ENCODE results near the gene RTN4R.
"Not testable (repeated sequence)": the region's sequence is repeated elsewhere in the genome, so short reads cannot be mapped to it uniquely, and the experiment has no call there.

RTN4R gene

GRCh38 chr22:20284471-20285086, 16.5 kb upstream of the RTN4R start:
- no peaks in the 10 kb centered on the region for H3K4me1 ChIP-seq (ENCODE audit: control extremely low read depth in 1 of 4, control insufficient read depth in 4 of 4, insufficient read depth in 4 of 4, low read length in 3 of 4)
- POLR2A ChIA-PET: no interaction called here
- WGBS (ENCODE audit: insufficient coverage): 98% methylated on average over 11 of the region's 13 CpGs
- no peak overlapping the region for H3K27ac ChIP-seq (ENCODE audit: insufficient read depth in 1 of 2, low read depth in 1 of 2, low read length in 2 of 2, poor library complexity in 1 of 2, severe bottlenecking in 2 of 2)
- no peaks in the 10 kb centered on the region for H3K27me3 ChIP-seq (replicated peaks in 2 of 5; ENCODE audit: control insufficient read depth in 4 of 5, insufficient read depth in 5 of 5, low read length in 4 of 5)
- CTCF ChIA-PET: interaction anchor here (0.6 to 4.3 kb wide), 7 partner anchors 13 to 132 kb away, joined by 3 to 18 read pairs (median 4); no protein-coding TSS in a partner anchor
- no peaks in the 10 kb centered on the region for H3K36me3 ChIP-seq (ENCODE audit: control insufficient read depth in 4 of 4, insufficient read depth in 4 of 4, low read length in 3 of 4)
- no peak overlapping the region for H3K4me3 ChIP-seq (ENCODE audit: control insufficient read depth in 1 of 7, extremely low read depth in 1 of 7, insufficient read depth in 4 of 7, low read depth in 2 of 7, low read length in 6 of 7)
- no peak for DNase-seq
- H3K9me3 ChIP-seq (ENCODE audit: control extremely low read depth in 1 of 5, control insufficient read depth in 4 of 5, insufficient read depth in 2 of 5, low read depth in 1 of 5, low read length in 4 of 5): no peaks in the 10 kb centered on the region

GRCh38 chr22:20283674-20284066, 15.6 kb upstream of the RTN4R start:
- DNase-seq: no peak
- H3K9me3 ChIP-seq (ENCODE audit: control extremely low read depth in 1 of 5, control insufficient read depth in 4 of 5, insufficient read depth in 2 of 5, low read depth in 1 of 5, low read length in 4 of 5): no peaks in the 10 kb centered on the region
- no peaks in the 10 kb centered on the region for H3K4me1 ChIP-seq (ENCODE audit: control extremely low read depth in 1 of 4, control insufficient read depth in 4 of 4, insufficient read depth in 4 of 4, low read length in 3 of 4)
- ChIA-PET POLR2A (no interaction called here), CTCF (interaction anchor here (0.9 to 4.3 kb wide), 8 partner anchors 8 to 271 kb away, joined by 3 to 18 read pairs (median 4); no protein-coding TSS in a partner anchor)
- H3K4me3 ChIP-seq (ENCODE audit: control insufficient read depth in 1 of 7, extremely low read depth in 1 of 7, insufficient read depth in 4 of 7, low read depth in 2 of 7, low read length in 6 of 7): no peak overlapping the region
- no peaks in the 10 kb centered on the region for H3K36me3 ChIP-seq (ENCODE audit: control insufficient read depth in 4 of 4, insufficient read depth in 4 of 4, low read length in 3 of 4)
- no peak overlapping the region for H3K27ac ChIP-seq (ENCODE audit: insufficient read depth in 1 of 2, low read depth in 1 of 2, low read length in 2 of 2, poor library complexity in 1 of 2, severe bottlenecking in 2 of 2)
- 78% methylated on average over 5 of the region's 5 CpGs for WGBS (ENCODE audit: insufficient coverage)
- H3K27me3 ChIP-seq (replicated peaks in 2 of 5; ENCODE audit: control insufficient read depth in 4 of 5, insufficient read depth in 5 of 5, low read length in 4 of 5): no peaks in the 10 kb centered on the region

- H3K36me3 ChIP-seq (ENCODE audit: control insufficient read depth in 4 of 4, insufficient read depth in 4 of 4, low read length in 3 of 4): no peaks in the 10 kb centered on the region
- no peak overlapping the region for H3K27ac ChIP-seq (ENCODE audit: insufficient read depth in 1 of 2, low read depth in 1 of 2, low read length in 2 of 2, poor library complexity in 1 of 2, severe bottlenecking in 2 of 2)
- no peak overlapping the region for H3K4me3 ChIP-seq (ENCODE audit: control insufficient read depth in 1 of 7, extremely low read depth in 1 of 7, insufficient read depth in 4 of 7, low read depth in 2 of 7, low read length in 6 of 7)
- H3K9me3 ChIP-seq (ENCODE audit: control extremely low read depth in 1 of 5, control insufficient read depth in 4 of 5, insufficient read depth in 2 of 5, low read depth in 1 of 5, low read length in 4 of 5): no peaks in the 10 kb centered on the region
- no peaks in the 10 kb centered on the region for H3K4me1 ChIP-seq (ENCODE audit: control extremely low read depth in 1 of 4, control insufficient read depth in 4 of 4, insufficient read depth in 4 of 4, low read length in 3 of 4)
- no peaks in the 10 kb centered on the region for H3K27me3 ChIP-seq (replicated peaks in 2 of 5; ENCODE audit: control insufficient read depth in 4 of 5, insufficient read depth in 5 of 5, low read length in 4 of 5)
- DNase-seq: no peak
- ChIA-PET CTCF (interaction anchor here (0.9 to 4.3 kb wide), 7 partner anchors 9 to 270 kb away, joined by 3 to 18 read pairs (median 4); no protein-coding TSS in a partner anchor), POLR2A (no interaction called here)
- WGBS (ENCODE audit: insufficient coverage): 99% methylated on average over 15 of the region's 15 CpGs
Observed at GRCh38 chr22:20282901-20283673, 15.0 kb upstream of the RTN4R start.

GRCh38 chr22:20281891-20282290, 13.8 kb upstream of the RTN4R start:
- no peak for DNase-seq
- Histone ChIP-seq H3K36me3 (ENCODE audit: control insufficient read depth in 4 of 4, insufficient read depth in 4 of 4, low read length in 3 of 4) (no peaks in the 10 kb centered on the region), H3K27ac (ENCODE audit: insufficient read depth in 1 of 2, low read depth in 1 of 2, low read length in 2 of 2, poor library complexity in 1 of 2, severe bottlenecking in 2 of 2) (no peak overlapping the region), H3K4me1 (ENCODE audit: control extremely low read depth in 1 of 4, control insufficient read depth in 4 of 4, insufficient read depth in 4 of 4, low read length in 3 of 4) (no peaks in the 10 kb centered on the region), H3K9me3 (ENCODE audit: control extremely low read depth in 1 of 5, control insufficient read depth in 4 of 5, insufficient read depth in 2 of 5, low read depth in 1 of 5, low read length in 4 of 5) (no peaks in the 10 kb centered on the region), H3K4me3 (ENCODE audit: control insufficient read depth in 1 of 7, extremely low read depth in 1 of 7, insufficient read depth in 4 of 7, low read depth in 2 of 7, low read length in 6 of 7) (no peak overlapping the region), H3K27me3 (replicated peaks in 2 of 5; ENCODE audit: control insufficient read depth in 4 of 5, insufficient read depth in 5 of 5, low read length in 4 of 5) (no peaks in the 10 kb centered on the region)
- 95% methylated on average over 10 of the region's 12 CpGs for WGBS (ENCODE audit: insufficient coverage)
- ChIA-PET POLR2A (no interaction called here), CTCF (interaction anchor here (0.9 to 1.7 kb wide), 3 partner anchors 13 to 128 kb away, joined by 3 to 4 read pairs (median 3); no protein-coding TSS in a partner anchor)

GRCh38 chr22:20281473-20281872, 13.4 kb upstream of the RTN4R start:
- H3K4me3 ChIP-seq (ENCODE audit: control insufficient read depth in 1 of 7, extremely low read depth in 1 of 7, insufficient read depth in 4 of 7, low read depth in 2 of 7, low read length in 6 of 7); H3K4me1 ChIP-seq (ENCODE audit: control extremely low read depth in 1 of 4, control insufficient read depth in 4 of 4, insufficient read depth in 4 of 4, low read length in 3 of 4); H3K27ac ChIP-seq (ENCODE audit: insufficient read depth in 1 of 2, low read depth in 1 of 2, low read length in 2 of 2, poor library complexity in 1 of 2, severe bottlenecking in 2 of 2); POLR2A ChIA-PET; H3K27me3 ChIP-seq (replicated peaks in 2 of 5; ENCODE audit: control insufficient read depth in 4 of 5, insufficient read depth in 5 of 5, low read length in 4 of 5); DNase-seq; H3K36me3 ChIP-seq (ENCODE audit: control insufficient read depth in 4 of 4, insufficient read depth in 4 of 4, low read length in 3 of 4); H3K9me3 ChIP-seq (ENCODE audit: control extremely low read depth in 1 of 5, control insufficient read depth in 4 of 5, insufficient read depth in 2 of 5, low read depth in 1 of 5, low read length in 4 of 5): not testable (repeated sequence)
- CTCF ChIA-PET: interaction anchor here (0.9 to 1.4 kb wide), 2 partner anchors 124 to 127 kb away, joined by 3 read pairs; no protein-coding TSS in a partner anchor
- WGBS (ENCODE audit: insufficient coverage): 76% methylated on average over 8 of the region's 9 CpGs

GRCh38 chr22:20280866-20281265, 12.7 kb upstream of the RTN4R start:
- Histone ChIP-seq H3K9me3 (ENCODE audit: control extremely low read depth in 1 of 5, control insufficient read depth in 4 of 5, insufficient read depth in 2 of 5, low read depth in 1 of 5, low read length in 4 of 5) (no peaks in the 10 kb centered on the region), H3K27me3 (replicated peaks in 2 of 5; ENCODE audit: control insufficient read depth in 4 of 5, insufficient read depth in 5 of 5, low read length in 4 of 5) (no peaks in the 10 kb centered on the region), H3K4me3 (ENCODE audit: control insufficient read depth in 1 of 7, extremely low read depth in 1 of 7, insufficient read depth in 4 of 7, low read depth in 2 of 7, low read length in 6 of 7) (no peak overlapping the region), H3K27ac (ENCODE audit: insufficient read depth in 1 of 2, low read depth in 1 of 2, low read length in 2 of 2, poor library complexity in 1 of 2, severe bottlenecking in 2 of 2) (no peak overlapping the region), H3K4me1 (ENCODE audit: control extremely low read depth in 1 of 4, control insufficient read depth in 4 of 4, insufficient read depth in 4 of 4, low read length in 3 of 4) (no peaks in the 10 kb centered on the region), H3K36me3 (ENCODE audit: control insufficient read depth in 4 of 4, insufficient read depth in 4 of 4, low read length in 3 of 4) (no peaks in the 10 kb centered on the region)
- POLR2A ChIA-PET: no interaction called here
- CTCF ChIA-PET: no interaction called here
- WGBS (ENCODE audit: insufficient coverage): 96% methylated on average over 7 of the region's 12 CpGs
- DNase-seq: no peak

- H3K4me1 ChIP-seq (ENCODE audit: control extremely low read depth in 1 of 4, control insufficient read depth in 4 of 4, insufficient read depth in 4 of 4, low read length in 3 of 4); H3K27ac ChIP-seq (ENCODE audit: insufficient read depth in 1 of 2, low read depth in 1 of 2, low read length in 2 of 2, poor library complexity in 1 of 2, severe bottlenecking in 2 of 2); H3K4me3 ChIP-seq (ENCODE audit: control insufficient read depth in 1 of 7, extremely low read depth in 1 of 7, insufficient read depth in 4 of 7, low read depth in 2 of 7, low read length in 6 of 7); H3K27me3 ChIP-seq (replicated peaks in 2 of 5; ENCODE audit: control insufficient read depth in 4 of 5, insufficient read depth in 5 of 5, low read length in 4 of 5); H3K9me3 ChIP-seq (ENCODE audit: control extremely low read depth in 1 of 5, control insufficient read depth in 4 of 5, insufficient read depth in 2 of 5, low read depth in 1 of 5, low read length in 4 of 5); CTCF ChIA-PET; DNase-seq; POLR2A ChIA-PET; H3K36me3 ChIP-seq (ENCODE audit: control insufficient read depth in 4 of 4, insufficient read depth in 4 of 4, low read length in 3 of 4): not testable (repeated sequence)
- 76% methylated on average over 6 of the region's 21 CpGs for WGBS (ENCODE audit: insufficient coverage)
Observed at GRCh38 chr22:20280163-20280562, 12.0 kb upstream of the RTN4R start.
